Endometrial microvascular endothelial cells (primary cell): ENCODE results near the gene SLC25A11. TPM values are rescaled to one million over a fixed set of nuclear protein-coding genes. Genes with fewer than 3 reads are reported as not detected.

Experiments
- in situ Hi-C: cut with HindIII; loops from 2 replicates; pipeline ENCODE4 v1.10.0; 2017; ENCODE audit warnings: low sequenced_read_pairs, low pct_unique_long_range_greater_than_20kb; ENCODE audit errors: inconsistent ontology term
- total RNA-seq: library from RNA; depleted of rRNA; stranded (reverse); fragments of >200 nt; gene quantifications from one replicate; pipeline ENCODE4 v1.2.3, GENCODE V29; 2015; ENCODE audit errors: inconsistent ontology term

SLC25A11 gene
- total RNA-seq, 1 donor from 2014 or later: 65.9 TPM

DNA sequence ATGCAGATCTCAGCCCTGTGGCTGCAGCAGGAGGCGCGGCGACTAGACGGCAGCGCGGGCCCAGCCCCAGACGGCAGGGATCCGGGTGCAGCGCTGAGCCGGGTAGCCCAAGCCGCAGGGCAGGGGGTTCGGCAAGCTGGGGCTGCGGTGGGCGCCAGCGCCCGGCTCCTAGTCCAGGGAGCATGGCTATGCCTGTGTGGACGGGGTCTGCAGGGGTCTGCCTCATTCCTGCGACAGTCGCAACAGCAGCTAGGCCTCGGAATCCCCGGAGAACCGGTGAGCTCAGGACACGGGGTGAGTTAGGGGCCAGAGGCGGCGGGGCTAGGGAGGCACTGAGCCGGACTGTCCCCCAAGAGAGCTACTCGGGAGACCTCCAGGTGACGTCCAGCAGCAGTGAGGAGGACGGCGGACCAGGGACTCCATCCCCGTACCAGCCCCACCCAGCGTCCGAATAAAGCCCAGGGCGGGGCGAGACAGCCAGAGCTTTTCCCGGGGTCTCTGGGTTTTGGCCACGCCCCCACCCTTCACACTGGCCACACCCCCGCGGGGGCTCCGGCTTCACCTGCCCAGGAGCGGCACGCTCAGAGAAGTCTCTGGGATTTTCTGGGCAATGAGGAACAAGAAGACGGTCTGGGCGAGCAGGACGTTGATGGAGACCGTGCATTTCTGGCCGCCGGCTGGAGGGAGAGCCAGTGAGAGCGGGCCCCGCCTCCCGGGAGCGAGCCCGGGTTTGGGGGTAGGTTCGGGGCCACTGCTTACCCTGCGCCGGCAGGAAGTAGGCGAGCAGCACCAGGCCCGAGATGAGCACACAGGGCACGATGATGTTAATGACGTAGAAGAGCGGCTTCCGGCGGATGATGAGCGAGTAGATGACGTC is 39.4 kb downstream of the SLC25A11 start:
- in situ Hi-C loops: no loop called here

DNA sequence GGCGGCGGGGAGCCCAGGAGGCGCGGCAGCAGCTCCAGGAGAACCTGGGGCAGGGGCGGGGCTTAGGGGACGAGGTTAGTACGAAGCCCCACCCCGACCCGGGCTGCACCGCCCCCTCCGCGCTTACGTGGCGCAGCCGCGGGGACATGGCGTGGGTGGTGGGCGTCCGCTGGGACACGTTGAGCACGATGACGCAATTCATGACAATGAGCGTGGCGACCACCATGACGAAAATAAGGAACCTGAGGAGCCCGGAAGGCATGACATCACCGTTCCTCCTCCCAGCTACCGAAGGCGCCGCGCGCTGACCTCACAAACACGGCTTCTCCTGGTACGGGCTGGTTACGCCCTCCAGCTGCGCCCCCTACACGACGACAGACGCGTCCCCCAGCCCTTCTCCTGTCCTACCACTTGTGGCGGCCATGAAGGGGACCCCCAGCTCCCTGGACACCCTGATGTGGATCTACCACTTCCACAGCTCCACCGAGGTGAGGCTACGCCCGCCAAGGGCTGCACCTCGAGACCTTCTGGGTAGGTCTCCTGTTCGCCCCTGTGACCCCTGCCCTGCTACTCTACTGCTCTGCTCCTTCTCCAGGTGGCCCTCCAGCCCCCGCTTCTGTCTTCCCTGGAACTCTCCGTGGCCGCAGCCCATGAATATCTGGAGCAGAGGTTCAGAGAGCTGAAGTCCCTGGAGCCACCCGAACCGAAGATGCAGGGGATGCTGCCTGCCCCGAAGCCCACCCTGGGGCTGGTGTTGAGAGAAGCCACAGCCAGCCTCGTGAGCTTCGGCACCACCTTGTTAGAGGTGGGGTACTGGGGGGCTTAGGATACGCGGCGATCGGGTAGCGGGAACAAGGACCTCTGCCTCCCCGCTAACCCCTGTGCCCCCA is 40.3 kb downstream of the SLC25A11 start, which contains the start of gene C17orf107:
Gene C17orf107 (plus strand): TSS at position 196 of the 890 bp plus-strand sequence. CDS start 227 bp downstream, at position 423.
- in situ Hi-C loops: no loop called here

DNA sequence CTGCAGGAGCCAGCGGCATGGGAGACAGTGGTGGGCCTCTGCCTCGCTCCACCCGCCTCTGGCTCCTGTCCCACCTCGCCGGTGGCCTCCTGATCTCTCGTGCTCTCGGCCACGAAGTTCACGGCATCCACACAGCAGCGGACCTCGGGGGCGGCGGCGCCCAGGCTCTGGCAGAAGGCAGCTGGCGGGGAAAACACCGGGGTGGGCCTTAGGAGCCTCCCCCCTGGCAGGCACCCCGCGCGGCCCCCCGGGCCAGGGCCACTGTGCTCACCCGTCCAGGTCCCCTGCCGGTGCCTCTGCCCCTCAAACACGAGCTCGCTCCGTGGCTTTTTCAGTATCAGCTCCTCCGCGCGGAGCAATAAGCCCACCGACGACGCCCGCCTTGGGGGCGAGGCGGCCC is 40.9 kb downstream of the SLC25A11 start:
- in situ Hi-C loops: no loop called here

DNA sequence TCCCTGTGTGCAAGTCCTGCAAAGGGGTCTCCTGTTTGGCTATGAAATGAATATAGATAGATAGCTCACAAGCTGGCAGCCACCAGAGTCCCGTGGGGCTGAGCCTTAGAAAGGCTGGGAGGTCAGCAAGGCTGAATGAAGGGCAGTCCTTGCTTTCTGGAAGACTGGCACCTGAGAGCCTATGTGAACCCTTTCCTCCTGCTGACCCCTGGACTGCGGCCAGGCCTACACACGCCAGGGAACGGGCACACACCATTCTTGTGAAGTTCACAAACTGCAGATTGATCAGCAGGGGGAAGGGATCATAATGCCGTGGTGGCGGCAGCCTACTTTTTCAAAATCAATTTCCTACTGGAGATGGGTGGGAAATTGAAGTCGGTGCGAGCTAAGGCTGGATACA is 41.5 kb downstream of the SLC25A11 start:
- in situ Hi-C loops: no loop called here

DNA sequence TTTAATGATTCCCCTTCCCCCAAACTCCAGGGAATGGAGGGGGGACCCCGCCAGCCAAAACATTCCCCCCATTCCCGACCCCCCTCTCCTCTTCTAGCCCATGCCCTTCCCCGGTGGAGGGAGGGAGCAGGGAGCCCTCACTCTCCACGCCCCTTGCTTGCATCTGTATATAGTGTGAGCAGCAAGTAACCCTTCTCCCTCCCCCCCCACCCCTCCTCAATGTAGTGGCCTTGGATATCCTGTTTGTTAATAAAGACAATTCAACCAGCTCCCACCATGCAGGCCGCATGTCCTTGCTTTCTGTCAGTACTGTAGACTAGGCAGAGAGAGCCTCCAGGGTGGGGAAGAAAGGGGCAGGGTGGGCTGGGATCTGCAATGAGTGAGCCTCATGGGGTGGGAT is 42.1 kb downstream of the SLC25A11 start:
- in situ Hi-C loops: no loop called here

DNA sequence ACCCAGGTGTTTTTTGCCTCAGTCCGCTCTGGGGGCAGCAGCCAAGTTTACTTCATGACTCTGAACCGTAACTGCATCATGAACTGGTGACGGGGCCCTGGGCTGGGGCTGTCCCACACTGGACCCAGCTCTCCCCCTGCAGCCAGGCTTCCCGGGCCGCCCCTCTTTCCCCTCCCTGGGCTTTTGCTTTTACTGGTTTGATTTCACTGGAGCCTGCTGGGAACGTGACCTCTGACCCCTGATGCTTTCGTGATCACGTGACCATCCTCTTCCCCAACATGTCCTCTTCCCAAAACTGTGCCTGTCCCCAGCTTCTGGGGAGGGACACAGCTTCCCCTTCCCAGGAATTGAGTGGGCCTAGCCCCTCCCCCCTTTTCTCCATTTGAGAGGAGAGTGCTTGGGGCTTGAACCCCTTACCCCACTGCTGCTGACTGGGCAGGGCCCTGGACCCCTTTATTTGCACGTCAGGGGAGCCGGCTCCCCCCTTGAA is 42.6 kb downstream of the SLC25A11 start:
- in situ Hi-C loops: no loop called here

DNA sequence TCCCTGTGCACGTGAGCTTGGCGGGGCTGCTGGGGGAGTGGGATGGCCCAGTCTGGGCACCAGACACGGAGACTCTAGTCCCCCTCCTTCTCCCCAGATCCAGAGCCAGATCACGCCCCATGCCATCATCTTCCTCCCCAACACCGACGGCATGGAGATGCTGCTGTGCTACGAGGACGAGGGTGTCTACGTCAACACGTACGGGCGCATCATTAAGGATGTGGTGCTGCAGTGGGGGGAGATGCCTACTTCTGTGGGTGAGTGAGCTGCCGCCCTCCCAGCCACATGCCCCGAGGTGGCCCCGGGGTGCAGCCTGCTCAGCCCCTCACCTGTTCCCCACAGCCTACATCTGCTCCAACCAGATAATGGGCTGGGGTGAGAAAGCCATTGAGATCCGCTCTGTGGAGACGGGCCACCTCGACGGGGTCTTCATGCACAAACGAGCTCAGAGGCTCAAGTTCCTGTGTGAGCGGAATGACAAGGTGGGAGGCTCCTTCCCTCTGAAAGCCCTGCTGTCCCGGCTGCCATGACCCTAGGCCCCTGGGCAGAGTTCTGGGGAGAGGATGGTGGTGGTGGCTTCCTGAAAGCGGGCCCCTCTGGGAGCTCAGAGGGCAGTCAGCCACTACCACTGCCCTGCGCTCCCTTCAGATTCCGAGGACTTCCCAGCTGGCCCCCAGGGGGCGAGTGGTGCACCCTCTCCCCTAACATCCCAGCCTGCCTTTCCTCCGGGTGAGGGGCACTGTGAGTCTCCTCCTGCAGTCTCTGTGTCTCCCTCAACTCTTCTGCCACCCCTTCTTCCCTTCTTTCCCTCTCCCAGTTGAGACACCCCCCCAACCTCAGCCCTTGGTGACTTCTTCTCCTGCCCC is 43.3 kb downstream of the SLC25A11 start:
- in situ Hi-C loops: no loop called here

DNA sequence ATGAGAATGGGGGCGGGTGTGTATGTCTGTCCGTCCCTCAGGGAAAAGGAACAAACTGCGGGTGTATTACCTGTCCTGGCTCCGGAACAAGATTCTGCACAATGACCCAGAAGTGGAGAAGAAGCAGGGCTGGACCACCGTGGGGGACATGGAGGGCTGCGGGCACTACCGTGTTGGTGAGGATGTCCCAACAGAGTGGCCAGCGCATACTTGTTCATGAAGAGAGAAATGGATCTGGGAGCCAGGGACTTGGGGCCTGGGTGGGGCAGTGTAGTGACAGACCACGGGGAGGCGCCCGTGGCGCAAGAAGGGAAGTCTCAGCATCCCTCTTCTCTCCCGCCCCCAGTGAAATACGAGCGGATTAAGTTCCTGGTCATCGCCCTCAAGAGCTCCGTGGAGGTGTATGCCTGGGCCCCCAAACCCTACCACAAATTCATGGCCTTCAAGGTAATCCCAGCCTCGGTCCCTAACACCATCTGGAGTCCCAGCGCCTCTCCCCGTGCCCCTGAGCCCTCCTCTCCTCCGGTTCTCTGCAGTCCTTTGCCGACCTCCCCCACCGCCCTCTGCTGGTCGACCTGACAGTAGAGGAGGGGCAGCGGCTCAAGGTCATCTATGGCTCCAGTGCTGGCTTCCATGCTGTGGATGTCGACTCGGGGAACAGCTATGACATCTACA is 44.1 kb downstream of the SLC25A11 start:
- in situ Hi-C loops: no loop called here

DNA sequence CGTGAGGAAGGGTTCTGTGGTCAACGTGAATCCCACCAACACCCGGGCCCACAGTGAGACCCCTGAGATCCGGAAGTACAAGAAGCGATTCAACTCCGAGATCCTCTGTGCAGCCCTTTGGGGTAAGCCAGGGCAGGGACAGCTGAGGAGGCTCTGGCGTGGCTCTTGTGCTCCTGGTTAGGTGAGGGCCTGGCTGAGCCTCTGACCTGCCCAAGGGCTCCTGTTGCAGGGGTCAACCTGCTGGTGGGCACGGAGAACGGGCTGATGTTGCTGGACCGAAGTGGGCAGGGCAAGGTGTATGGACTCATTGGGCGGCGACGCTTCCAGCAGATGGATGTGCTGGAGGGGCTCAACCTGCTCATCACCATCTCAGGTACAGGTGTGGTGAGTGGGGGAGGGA is 44.7 kb downstream of the SLC25A11 start:
- in situ Hi-C loops: no loop called here

DNA sequence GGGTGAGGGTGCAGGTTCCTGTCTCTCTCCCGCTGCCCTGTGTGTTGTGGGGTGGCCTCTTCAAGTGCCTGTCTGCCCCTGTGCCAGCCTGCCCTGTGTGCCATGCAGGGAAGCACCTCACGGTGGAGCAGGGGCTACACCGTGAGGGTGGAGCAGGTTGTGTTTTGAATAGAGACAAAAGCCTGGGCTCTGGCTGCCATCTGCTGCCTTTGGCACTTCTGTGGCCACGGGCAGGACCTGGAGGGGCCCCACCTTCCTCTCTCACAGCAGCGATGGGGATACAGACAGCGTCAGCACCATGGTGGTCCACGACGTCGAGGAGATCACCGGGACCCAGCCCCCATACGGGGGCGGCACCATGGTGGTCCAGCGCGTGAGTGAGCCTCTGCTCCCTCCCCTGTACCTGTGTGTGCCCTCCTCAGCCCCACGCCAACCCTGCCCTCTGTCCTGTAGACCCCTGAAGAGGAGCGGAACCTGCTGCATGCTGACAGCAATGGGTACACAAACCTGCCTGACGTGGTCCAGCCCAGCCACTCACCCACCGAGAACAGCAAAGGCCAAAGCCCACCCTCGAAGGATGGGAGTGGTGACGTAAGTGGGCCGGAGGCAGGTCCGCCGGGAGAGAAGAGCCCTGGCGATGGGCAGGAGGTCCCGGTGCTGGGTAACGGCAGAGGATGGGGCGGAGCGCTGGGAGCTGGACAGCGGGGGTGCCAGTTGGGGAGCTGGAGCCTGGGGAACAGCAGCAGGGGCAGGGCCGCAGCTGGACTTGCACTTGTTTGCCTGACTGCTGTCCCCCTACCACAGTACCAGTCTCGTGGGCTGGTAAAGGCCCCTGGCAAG is 45.9 kb downstream of the SLC25A11 start:
- in situ Hi-C loops: no loop called here

DNA sequence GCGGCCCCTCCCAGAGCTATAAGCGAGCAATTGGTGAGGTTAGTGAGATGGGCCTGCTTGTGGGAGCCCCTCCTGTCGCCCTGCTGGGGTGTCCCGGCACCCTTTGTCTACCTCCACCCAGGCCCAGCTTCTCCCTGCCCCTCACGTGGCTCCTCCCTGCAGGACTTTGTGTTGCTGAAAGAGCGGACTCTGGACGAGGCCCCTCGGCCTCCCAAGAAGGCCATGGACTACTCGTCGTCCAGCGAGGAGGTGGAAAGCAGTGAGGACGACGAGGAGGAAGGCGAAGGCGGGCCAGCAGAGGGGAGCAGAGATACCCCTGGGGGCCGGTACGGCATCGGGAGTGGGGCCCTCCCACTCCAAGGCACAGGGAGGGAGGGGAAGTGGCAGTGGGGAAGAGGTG is 46.6 kb downstream of the SLC25A11 start:
- in situ Hi-C loops: no loop called here

DNA sequence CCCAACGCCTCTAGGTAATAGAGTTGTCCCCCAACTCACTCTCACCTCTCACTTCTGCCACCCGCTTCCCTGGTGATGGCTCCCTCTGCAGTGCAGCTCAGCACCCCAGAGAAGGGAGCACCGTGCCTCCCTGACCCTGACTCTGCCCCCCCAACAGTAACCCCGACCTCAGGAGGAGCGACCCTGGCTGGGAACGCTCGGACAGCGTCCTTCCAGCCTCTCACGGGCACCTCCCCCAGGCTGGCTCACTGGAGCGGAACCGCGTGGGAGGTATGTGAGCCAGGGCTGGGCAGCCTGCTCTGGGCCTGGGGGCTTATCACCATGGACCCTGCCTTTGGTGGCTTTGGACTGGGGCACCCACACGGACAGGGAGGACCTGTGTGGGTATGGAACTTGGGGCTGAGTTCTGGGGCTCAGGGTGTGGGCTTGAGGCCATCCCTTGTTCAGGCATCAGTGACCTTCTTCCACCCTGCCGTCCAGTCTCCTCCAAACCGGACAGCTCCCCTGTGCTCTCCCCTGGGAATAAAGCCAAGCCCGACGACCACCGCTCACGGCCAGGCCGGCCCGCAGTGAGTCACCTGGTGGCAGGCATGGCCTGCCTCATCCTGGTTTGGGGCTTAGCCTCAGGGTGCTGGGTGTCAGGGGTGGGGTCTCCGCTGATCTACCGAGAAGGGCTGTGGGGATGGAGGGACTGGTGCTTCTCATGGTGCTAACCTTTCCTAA is 47.2 kb downstream of the SLC25A11 start:
- in situ Hi-C loops: no loop called here

DNA sequence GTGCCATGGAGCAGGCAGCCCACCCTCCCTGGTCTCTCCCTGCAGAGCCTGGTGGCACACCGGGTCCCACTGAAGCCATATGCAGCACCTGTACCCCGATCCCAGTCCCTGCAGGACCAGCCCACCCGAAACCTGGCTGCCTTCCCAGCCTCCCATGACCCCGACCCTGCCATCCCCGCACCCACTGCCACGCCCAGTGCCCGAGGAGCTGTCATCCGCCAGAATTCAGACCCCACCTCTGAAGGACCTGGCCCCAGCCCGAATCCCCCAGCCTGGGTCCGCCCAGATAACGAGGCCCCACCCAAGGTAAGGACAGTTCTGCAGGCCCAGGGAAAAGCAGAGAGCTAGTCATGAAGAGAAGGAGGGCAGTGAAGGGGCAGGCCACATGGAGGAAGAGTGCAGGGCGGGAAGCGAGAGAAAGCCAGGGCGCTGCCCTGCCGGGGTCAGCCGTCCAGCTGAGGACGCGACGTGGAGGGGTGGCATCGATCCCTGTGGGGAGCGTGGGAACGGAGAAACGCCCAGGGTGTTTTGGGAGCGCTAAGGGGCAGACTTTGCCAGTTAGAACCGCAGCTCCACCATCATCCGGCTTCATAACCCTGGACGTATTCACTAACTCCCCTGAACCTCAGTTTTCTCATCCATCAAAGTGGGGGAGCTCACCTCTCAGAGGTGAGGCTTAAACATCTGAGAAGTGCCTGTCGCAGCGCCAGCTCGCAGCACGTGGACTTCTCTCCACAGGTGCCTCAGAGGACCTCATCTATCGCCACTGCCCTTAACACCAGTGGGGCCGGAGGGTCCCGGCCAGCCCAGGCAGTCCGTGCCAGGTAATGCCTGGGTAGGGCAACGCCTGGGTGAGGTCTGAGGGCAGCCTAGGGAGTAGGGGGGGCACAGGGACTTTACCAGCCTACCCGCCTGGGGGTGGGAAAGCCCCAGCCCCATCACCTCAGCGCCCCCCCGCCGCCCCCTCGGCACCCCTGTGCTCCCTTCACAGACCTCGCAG is 48.1 kb downstream of the SLC25A11 start:
- in situ Hi-C loops: no loop called here

DNA sequence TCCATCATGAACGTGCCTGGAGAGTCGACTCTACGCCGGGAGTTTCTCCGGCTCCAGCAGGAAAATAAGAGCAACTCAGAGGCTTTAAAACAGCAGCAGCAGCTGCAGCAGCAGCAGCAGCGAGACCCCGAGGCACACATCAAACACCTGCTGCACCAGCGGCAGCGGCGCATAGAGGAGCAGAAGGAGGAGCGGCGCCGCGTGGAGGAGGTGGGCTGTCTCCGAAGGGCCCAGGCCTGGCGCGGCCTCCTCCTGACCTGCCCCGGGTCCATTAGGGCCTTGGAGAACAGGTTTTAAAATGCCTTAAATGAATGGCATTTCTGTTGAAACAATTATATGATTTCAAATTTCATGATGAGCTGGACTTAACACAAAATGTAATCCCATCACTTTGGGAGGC is 52.3 kb downstream of the SLC25A11 start:
- in situ Hi-C loops: no loop called here
